Esophagus muscularis mucosa (tissue), 4 donors: ENCODE results near the gene REC8. TPM values are rescaled to one million over a fixed set of nuclear protein-coding genes. Genes with fewer than 3 reads are reported as not detected.

Source experiments
- DNase-seq: peaks from one replicate; pipeline ENCODE4 v3.0.0-alpha.2; 2017; ENCODE audit errors: extremely low spot score
- H3K27ac ChIP-seq, 4 donors: fragments of 200-600 bp; sonication (generic); replicated peaks in 1 of 4; 1 replicate in 3 of 4; 2 replicates in 1 of 4; pipeline ENCODE4 v1.5.1; 2016 to 2019; ENCODE audit warnings: mild to moderate bottlenecking in 1 of 4
- H3K27me3 ChIP-seq, 4 donors: fragments of 200-600 bp; sonication (generic); one replicate each; pipeline versions ENCODE4 v1.5.1 to v1.6.0; 2016 to 2019
- H3K36me3 ChIP-seq, 4 donors: fragments of 200-600 bp; sonication (generic); one replicate each; pipeline ENCODE4 v1.5.1; 2016 to 2019
- H3K4me1 ChIP-seq, 4 donors: fragments of 200-600 bp; sonication (generic); one replicate each; pipeline ENCODE4 v1.5.1; 2016 to 2019
- H3K4me3 ChIP-seq, 4 donors: fragments of 200-600 bp; sonication (generic); 1 replicate in 2 of 4; 2 replicates in 2 of 4; pipeline ENCODE4 v1.5.1; 2016 to 2019; ENCODE audit warnings: mild to moderate bottlenecking in 4 of 4, moderate library complexity in 1 of 4
- H3K9me3 ChIP-seq, 4 donors: fragments of 200-600 bp; sonication (generic); 1 replicate in 3 of 4; 2 replicates in 1 of 4; pipeline ENCODE4 v1.5.1; 2016 to 2019
- EP300 ChIP-seq: sonication (generic); formaldehyde crosslinking; IDR thresholded peaks from one replicate; pipeline ENCODE4 v1.6.1; 2017; ENCODE audit warnings: antibody characterized with exemption
- POLR2A ChIP-seq: fragments of 450-650 bp; IDR thresholded peaks from one replicate; pipeline ENCODE4 v1.6.1; 2017; ENCODE audit warnings: antibody characterized with exemption, moderate library complexity, mild to moderate bottlenecking, low read depth
- POLR2AphosphoS5 ChIP-seq, 2 donors: sonication (generic); formaldehyde crosslinking; IDR thresholded peaks; one replicate each; pipeline ENCODE4 v1.6.1; 2017; ENCODE audit warnings: antibody characterized with exemption in 2 of 2
- WGBS: methylation state at CpG from one replicate; pipeline ENCODE4 v1.1.5; 2018; 5-methylcytosine and 5-hydroxymethylcytosine counted together
- intact Hi-C: fragments of 100-400 bp; cut with DNase I; formaldehyde crosslinking; loops from one replicate; pipeline ENCODE4 v1.15.1; 2023
- total RNA-seq, 4 donors: library from RNA; depleted of rRNA; stranded (reverse); fragments of >200 nt; gene quantifications; one replicate each; pipeline versions ENCODE4 v1.1.0 to v1.2.1, GENCODE V29; 2016
- TF ChIP-seq, protein P1 (sequence below), 3 experiments: fragments of 200-600 bp in 2 of 3; fragments of 450-650 bp in 1 of 3; sonication (generic) in 2 of 3; IDR thresholded peaks; one replicate each; pipeline ENCODE4 v1.5.1; 2017 to 2019; ENCODE audit warnings: antibody characterized with exemption in 3 of 3, mild to moderate bottlenecking in 2 of 3, moderate library complexity in 1 of 3

Gene REC8
- total RNA-seq, 4 donors from 2014 or later: 4.6 to 5.9 (median 5.0) TPM

DNA sequence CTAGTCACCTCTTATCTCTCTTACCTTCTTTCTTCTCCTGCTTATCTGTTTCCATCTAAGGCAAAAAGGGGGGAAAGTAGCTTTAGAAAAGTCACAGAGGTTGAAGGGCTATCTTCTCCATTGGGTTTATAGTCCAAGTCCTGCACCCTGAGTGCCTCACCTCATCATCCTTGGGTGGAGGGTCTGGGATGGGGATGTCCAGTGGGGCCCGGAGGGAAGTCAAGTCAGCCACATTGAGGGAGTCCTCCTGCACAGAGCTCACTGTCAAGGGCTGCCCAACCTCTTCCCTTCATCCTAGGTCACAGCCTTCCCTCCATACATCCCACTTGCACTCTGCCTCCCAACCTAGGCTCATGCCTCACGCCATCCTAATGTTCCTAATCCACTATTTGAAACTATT, 26.7 kb upstream of the REC8 start:
- TF ChIP-seq EP300: no peak
- no peak for TF ChIP-seq POLR2A
- TF ChIP-seq, protein P1, sequence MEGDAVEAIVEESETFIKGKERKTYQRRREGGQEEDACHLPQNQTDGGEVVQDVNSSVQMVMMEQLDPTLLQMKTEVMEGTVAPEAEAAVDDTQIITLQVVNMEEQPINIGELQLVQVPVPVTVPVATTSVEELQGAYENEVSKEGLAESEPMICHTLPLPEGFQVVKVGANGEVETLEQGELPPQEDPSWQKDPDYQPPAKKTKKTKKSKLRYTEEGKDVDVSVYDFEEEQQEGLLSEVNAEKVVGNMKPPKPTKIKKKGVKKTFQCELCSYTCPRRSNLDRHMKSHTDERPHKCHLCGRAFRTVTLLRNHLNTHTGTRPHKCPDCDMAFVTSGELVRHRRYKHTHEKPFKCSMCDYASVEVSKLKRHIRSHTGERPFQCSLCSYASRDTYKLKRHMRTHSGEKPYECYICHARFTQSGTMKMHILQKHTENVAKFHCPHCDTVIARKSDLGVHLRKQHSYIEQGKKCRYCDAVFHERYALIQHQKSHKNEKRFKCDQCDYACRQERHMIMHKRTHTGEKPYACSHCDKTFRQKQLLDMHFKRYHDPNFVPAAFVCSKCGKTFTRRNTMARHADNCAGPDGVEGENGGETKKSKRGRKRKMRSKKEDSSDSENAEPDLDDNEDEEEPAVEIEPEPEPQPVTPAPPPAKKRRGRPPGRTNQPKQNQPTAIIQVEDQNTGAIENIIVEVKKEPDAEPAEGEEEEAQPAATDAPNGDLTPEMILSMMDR (IDR thresholded peaks at IDR 0.05): no peak
- no peak for TF ChIP-seq POLR2AphosphoS5 (IDR thresholded peaks at IDR 0.05)
- Histone ChIP-seq H3K27me3 (no peaks in the 10 kb centered on the region), H3K9me3 (no peaks in the 10 kb centered on the region), H3K4me3 (no peak overlapping the region), H3K4me1 (peaks cover 27 to 62% (median 53%) of the 10 kb centered on the region in 4 donors), H3K27ac (peak overlapping the region; percentile 88 to 94 (median 90)), H3K36me3 (peaks cover 2 to 27% (median 21%) of the 10 kb centered on the region in 4 donors)
- no peak for DNase-seq
- intact Hi-C loops: loop anchor here (10.0 kb wide), 1 partner anchor 290 kb away; no protein-coding TSS in a partner anchor
- 97% methylated on average over 2 of the region's 2 CpGs for WGBS

DNA sequence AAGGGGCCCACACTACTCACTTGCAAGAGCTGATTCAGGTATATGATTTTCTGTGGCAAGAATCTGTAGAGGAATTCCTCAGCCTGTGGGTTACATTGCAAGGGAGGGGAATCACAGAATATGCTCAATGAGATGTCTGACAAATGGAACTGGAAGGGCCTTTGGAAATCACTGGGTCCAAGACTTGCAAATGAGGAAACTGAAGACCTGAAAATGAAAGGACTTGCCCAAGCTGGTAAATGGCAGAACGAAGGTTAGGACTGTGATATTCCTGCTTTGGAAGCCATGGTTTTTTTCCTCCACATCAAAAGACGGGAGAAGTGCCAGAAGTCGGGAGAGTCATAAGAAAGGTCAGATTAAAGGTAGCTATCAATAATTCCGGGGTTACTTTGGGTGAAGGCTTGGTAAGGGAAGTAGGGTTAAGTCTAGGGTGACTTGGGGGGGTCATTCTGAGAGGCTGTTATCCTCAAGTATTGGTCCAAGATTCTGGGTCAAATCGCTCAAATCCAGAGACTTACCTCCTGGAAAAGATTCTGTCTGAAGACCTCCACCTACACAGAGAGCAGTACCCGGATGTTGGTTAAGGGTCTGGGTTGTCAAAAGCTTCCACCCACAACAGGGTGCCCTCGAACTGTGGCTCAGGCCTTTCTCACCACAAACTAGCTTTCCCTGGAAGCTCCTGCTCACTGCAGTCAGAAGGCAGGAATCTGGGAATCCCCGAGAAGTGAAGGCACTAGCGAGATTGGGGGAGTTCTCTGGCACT, 26.0 kb upstream of the REC8 start:
- H3K36me3 ChIP-seq: peaks cover 8 to 33% (median 27%) of the 10 kb centered on the region in 4 donors
- H3K27me3 ChIP-seq: no peaks in the 10 kb centered on the region
- DNase-seq: no peak
- peak overlapping the region; percentile 88 to 94 (median 90) for H3K27ac ChIP-seq
- TF ChIP-seq EP300 (no peak), POLR2A (no peak), POLR2AphosphoS5 (IDR thresholded peaks at IDR 0.05) (no peak)
- TF ChIP-seq, protein P1 (IDR thresholded peaks at IDR 0.05): no peak
- intact Hi-C loops: loop anchor here (10.0 kb wide), 1 partner anchor 289 kb away; no protein-coding TSS in a partner anchor
- WGBS: 17% methylated on average over 9 of the region's 9 CpGs
- peaks cover 22 to 59% (median 47%) of the 10 kb centered on the region in 4 donors for H3K4me1 ChIP-seq
- H3K9me3 ChIP-seq: no peaks in the 10 kb centered on the region
- H3K4me3 ChIP-seq: peak overlapping the region; percentile 63 to 92 (median 78)

DNA sequence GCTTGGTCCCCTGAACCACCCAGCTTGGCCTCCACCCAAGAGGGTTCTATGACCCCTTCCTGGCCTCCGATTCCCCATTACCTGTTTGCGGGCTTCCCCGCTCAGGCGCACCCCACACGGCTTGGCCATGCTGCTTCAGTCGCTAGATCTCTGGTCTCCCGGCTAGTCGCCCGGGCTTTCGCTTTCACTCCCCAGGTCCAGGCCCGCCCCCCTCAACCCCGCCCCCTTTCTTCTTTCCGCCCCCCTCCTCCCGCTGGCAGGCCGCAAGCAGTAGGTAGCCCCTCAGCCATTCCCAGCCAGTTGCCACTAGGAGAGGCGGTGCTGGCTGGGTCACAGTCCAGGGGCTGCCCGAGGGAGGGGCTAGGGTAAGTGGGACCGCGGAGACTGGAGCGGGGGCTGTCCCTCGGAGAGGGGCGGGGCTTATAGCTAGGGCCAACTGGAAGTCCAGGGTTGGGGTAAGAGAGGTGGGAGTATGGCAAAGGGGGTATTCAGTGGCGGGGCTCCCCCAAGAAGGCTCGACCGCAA, 25.4 kb upstream of the REC8 start, which contains the start of gene PSME2:
PSME2 (minus strand) TSS at position 158 of the 525 bp plus-strand sequence; CDS start at position 129, 29 bp downstream.
- H3K4me1 ChIP-seq: peaks cover 22 to 57% (median 46%) of the 10 kb centered on the region in 4 donors
- intact Hi-C loops: loop anchor here (10.0 kb wide), 1 partner anchor 288 kb away; no protein-coding TSS in a partner anchor
- TF ChIP-seq EP300 (no peak), POLR2AphosphoS5 (IDR thresholded peaks at IDR 0.05) (peak; percentile 29 to 71)
- DNase-seq: peak; percentile 98
- H3K27ac ChIP-seq: peak within 1 kb of the TSS; percentile 88 to 94 (median 90)
- H3K9me3 ChIP-seq: no peaks in the 10 kb centered on the region
- WGBS: 0% methylated on average over 15 of the region's 25 CpGs
- H3K27me3 ChIP-seq: no peaks in the 10 kb centered on the region
- H3K36me3 ChIP-seq: peaks cover 15 to 40% (median 34%) of the 10 kb centered on the region in 4 donors
- peak within 1 kb of the TSS; percentile 63 to 92 (median 78) for H3K4me3 ChIP-seq

DNA sequence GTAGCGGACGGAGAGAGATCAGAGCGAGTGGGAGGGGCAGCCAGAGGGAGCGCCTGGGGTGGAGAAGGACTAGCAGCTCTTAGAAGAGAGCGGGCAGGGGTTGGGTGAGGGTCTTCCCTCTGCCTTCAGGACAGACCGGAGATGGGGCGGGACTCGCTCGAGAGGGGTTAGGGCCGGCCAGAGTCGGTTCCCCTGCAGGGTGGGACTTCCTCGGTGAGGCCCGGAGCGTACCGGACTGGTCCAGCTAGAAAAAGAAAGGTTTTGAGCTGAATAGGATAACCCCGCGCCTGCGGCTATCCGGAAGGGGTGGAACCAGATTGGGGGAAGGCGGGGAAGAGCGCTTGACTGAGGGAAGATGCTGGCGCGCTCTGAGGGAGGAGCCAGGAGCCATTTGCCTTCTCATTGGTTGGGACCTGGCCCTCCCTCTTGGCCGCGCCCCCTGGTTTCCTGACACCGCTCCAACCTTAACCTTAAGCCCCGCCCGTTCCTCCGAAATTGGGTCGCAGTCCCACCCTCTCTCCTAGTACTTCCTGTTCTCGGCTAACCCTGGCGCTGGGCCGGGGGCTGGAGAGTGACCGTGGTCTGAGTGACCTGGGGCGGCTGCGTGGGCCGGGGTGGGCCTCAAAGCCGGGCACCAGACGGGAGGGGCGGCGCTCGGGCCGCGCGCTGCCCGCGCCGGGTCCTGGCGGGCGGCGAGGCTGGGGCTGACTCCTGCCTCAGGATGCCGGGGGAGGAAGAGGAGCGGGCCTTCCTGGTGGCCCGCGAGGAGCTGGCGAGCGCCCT, 24.7 kb upstream of the REC8 start, which contains the start of gene RNF31:
RNF31 (plus strand) TSS at position 521 of the 783 bp plus-strand sequence; CDS start at position 722, 201 bp downstream.
- TF ChIP-seq, protein P1 (IDR thresholded peaks at IDR 0.05): no peak
- TF ChIP-seq POLR2AphosphoS5 (IDR thresholded peaks at IDR 0.05): peak; percentile 74 to 82
- Histone ChIP-seq H3K36me3 (peaks cover 20 to 46% (median 40%) of the 10 kb centered on the region in 4 donors), H3K27me3 (no peaks in the 10 kb centered on the region), H3K27ac (peak within 1 kb of the TSS; percentile 88 to 94 (median 90)), H3K4me1 (peaks cover 19 to 53% (median 42%) of the 10 kb centered on the region in 4 donors), H3K9me3 (no peaks in the 10 kb centered on the region), H3K4me3 (peak within 1 kb of the TSS; percentile 63 to 92 (median 78))
- intact Hi-C loops: loop anchor here (10.0 kb wide), 1 partner anchor 288 kb away; no protein-coding TSS in a partner anchor
- WGBS: 0% methylated on average over 41 of the region's 57 CpGs
- peak; percentile 100 for DNase-seq
